Activated CD4-positive, alpha-beta T cell treated with anti-CD3 and anti-CD28 coated beads, Interleukin-10, Interleukin-2, amounts not matched to agents 100 ng/mL and 50 ng/mL, durations not matched to agents 16 hours and 8 hours (primary cell): ENCODE data around the gene ARFIP1.

ENCODE experiments used
- DNase-seq: peaks from one replicate; pipeline ENCODE4 v3.0.0-alpha.2; 2020

The ARFIP1 gene

GRCh38 chr4:152785639-152786615, 6.2 kb downstream of the ARFIP1 start:
- no peak for DNase-seq

DNA sequence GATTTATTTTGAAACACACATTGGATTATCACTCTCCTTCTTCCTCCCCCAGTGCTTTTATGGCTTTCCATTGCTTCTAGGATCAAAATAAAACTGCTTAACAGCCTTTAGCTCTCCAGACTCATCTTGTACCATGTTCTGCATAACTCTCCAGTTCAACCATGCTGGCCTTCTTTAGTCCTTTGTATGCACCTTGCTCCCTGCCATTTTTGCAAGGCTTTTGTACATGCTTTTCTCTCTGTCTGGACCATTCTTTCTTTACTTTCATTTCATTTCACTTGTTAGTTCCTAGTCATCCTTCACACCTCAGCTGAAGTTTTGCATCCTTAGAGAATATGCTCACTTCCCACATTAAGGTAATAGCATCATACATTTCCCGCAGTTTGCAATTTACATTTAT, 6.9 kb downstream of the ARFIP1 start:
- DNase-seq = no peak

- DNase-seq = no peak
Measured at GRCh38 chr4:152795891-152796290, 16.1 kb downstream of the ARFIP1 start.

- DNase-seq = no peak
Measured at GRCh38 chr4:152803541-152803940, 23.8 kb downstream of the ARFIP1 start.

DNA sequence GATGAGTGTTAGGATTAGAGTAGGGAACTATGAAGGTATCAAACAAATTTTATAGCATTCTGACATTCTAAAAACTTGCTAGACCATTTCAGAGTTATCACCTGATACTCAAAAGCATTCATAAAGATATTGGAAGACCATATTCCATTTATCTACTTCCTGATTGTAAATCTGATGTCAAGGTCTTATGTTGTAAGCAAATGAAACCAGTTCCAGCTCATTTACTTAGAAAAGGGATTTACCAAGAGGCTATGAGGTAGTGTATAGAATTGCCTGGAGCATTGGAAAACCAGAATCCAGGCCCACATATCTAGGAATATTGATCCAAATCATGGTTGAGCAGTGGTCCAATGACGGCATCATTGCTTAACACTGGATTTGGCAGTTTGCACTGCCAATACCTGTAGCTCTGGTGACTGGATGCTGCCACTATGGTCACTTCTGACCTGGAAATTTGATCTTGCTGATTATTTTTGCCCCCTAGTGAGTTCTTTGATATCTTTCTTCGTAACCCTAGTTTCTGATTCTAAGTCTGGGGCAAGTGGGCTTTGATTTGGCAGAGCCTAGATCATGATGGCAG, 25.4 kb downstream of the ARFIP1 start:
- no peak for DNase-seq

- no peak for DNase-seq
Measured at GRCh38 chr4:152805818-152806217, 26.1 kb downstream of the ARFIP1 start.

- peak; percentile 17 for DNase-seq
Measured at GRCh38 chr4:152806501-152807125, 26.9 kb downstream of the ARFIP1 start.

DNA sequence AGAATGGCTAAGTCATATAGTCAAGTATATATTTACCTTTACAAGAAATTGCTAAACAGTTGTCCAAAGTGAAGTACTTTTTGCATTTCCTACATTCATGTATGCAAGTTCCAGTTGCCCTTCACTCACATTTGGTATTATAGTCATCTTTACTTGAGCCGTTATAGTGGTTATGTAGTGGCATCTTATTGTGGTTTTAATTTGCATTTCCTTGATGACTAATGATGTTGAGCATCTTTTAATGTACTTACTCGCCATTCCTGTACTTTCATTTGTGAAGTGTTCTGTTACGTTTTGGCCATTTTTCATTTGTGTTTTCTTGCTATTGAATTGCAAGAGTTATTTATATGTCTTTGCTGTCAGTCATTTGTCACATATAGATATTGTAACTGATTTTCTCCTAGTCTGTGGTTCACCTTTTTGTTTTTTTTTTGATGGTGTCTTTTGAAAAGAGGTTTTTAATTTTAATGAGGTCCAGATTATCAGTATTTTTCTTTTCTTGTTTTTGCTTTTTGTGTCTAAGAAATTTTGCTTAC, 27.6 kb downstream of the ARFIP1 start:
- peak; percentile 72 for DNase-seq

- DNase-seq = no peak
Measured at GRCh38 chr4:152808670-152809069, 28.9 kb downstream of the ARFIP1 start.

DNA sequence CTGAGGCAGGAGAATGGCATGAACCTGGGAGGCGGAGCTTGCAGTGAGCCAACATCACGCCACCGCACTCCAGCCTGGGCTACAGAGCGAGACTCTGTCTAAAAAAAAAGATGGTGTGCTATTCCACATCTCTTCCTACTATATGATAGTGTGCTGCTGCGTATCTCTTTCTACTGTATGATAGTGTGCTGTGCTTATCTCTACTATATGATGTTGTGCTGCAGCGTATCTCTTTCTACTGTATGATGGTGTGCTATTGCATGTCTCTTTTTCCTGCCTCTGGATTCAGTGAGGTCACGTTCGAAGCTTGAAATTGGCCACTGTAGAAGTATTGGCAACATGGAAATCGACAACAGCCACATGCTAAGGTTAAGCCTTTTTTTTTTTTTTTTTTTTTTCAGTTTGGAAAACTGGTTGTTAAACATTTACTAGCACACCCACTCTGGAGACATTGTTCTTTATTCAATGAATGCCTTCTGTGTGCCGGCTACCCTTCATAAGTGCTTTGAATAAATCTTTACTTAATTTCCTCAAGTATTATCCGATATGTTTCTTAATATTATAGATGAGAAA, 31.0 kb downstream of the ARFIP1 start:
- no peak for DNase-seq

- no peak for DNase-seq
Measured at GRCh38 chr4:152815078-152815477, 35.3 kb downstream of the ARFIP1 start.

GRCh38 chr4:152817331-152817730, 37.6 kb downstream of the ARFIP1 start:
- DNase-seq = no peak

- DNase-seq = no peak
Measured at GRCh38 chr4:152819026-152819645, 39.4 kb downstream of the ARFIP1 start.

DNA sequence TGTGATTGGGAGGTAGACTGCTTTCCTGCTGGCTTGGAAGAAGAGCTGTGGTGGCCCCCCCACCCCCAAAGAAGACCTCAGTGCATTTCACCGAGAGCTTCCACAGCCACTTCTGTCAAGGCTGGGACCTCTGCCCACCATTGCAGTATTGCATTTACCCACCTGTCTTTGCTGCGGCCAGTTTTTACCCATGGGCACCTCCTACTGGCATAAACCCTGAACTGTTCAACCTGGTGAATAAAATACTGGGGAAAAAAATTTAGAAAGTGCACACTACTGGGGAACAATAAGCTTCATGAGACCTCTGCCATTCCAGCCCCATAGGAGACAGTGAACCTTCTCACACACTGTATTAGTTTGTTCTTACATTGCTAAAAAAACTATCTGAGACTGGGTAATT, 40.3 kb downstream of the ARFIP1 start:
- DNase-seq = no peak

DNA sequence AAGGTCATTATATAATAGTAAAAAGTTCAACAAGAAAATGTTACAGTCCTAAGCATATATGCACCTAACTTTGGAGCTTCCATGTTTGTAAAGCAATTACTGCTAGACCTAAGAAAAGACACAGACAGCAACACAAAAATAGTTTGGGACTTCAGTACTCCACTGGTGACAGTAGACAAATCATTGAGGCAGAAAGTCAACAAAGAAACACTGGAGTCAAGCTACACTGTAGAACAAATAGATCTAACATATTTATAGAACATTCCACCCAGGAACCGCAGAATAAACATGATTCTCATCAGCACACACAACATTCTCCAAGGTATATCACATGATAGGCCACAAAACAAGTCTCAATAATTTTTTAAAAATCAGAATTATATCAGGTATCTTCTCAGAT, 42.6 kb downstream of the ARFIP1 start:
- DNase-seq = no peak

DNA sequence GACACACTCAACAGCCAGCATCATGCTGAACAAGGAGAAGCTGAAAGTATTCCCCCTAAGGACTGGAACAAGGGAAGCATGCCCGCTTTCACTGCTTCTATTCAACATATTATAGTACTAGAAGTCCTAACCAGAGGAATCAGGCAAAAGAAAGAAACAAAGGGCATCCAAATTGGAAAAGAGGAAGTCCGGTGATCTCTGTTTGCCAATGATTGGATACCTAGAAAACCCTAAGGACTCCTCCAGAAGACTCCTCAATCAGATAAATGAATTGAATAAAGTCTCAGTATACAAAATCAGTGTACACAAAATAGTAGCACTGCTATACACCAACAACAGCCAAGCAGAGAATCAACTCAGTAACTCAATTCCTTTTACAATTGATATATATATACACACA, 44.8 kb downstream of the ARFIP1 start:
- DNase-seq = no peak

DNA sequence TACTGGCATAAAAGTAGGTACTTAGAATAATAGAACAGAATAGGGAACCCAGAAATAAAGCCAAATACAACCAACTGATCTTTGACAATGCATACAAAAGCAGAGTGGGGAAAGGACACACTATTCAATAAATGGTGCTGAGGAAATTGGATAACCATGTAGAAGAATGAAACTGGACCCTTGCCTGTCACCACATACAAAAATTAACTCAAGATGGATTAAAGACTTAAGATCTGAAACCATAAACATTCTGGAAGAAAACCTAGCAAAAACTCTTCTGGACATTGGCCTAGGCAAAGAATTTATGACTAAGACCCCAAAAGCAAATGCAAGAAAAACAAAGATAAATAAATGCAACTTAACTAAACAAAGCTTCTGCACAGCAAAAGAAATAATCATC, 45.6 kb downstream of the ARFIP1 start:
- DNase-seq = no peak

DNA sequence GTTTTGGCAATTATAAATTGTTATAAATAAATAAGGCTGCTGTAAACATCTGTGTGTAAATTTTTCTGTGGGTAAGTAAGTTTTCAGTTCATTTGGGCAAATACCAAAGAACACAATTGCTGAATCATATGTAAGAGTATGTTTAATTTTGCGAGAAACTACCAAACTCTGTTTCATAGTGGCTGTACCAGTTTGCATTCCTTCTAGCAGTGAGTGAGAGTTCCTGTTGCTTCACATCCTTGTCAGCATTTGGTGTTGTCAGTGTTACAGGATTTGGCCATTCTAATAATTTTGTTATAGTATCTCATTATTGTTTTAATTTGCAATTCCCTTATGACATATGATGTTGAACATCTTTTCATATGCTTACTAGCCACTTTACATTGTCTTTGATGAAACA, 48.4 kb downstream of the ARFIP1 start:
- DNase-seq = no peak

DNA sequence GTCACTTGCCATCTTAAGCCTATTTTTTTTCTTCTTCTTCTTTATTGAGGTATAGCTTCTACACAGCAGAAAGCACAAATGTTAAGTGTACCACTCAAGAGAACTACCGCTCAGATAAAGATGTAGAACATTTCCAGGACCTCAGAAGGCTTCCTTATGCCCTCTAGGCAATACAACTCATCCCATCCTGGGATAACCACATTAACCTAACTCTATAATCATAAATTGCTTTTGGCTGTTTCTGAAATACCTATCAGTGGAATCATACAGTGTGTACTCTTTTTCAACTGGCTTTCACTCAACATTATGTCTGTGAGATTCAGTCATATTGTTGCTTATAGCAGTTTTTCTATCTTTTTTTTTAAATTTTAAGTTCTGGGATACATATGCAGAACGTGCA, 51.7 kb downstream of the ARFIP1 start:
- DNase-seq = no peak

DNA sequence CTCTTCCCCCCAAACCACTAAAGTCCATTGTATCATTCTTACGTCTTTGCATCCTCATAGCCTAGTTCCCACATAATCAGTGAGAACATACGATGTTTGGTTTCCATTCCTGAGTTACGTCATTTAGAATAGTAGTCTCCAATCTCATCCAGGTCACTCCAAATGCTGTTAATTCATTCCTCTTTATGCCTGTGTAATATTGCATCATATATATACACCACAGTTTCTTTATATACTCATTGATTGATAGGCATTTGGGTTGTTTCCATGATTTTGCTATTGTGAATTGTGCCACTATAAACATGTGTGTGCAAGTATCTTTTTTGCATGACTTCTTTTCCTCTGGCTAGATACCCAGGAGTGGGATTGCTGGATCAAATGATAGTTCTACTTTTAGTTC, 57.2 kb downstream of the ARFIP1 start:
- DNase-seq = no peak

DNA sequence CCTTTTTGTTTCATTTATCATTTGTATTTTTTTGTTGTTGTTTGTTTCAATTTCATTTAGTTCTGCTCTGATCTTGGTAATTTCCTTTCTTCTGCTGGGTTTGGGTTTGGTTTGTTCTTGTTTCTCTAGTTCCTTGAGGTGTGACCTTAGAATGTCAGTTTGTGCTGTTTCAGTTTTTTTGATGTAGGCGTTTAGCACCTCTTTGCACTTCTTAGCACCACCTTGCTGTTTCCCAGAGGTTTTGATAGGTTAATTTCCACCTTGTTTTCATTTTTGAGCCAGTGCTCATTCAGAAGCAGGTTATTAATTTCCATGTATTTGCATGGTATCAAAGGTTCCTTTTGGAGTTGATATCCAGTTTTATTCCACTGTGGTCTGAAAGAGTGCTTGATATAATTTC, 60.0 kb downstream of the ARFIP1 start:
- DNase-seq = peak; percentile 6

- no peak for DNase-seq
Measured at GRCh38 chr4:152843481-152844090, 63.8 kb downstream of the ARFIP1 start.
